ENCODE measurements around the gene WNK1. TPM values are rescaled to one million over a fixed set of nuclear protein-coding genes. Genes with fewer than 3 reads are reported as not detected.

WNK1 gene
- total RNA-seq, 1 donor from 2014 or later, result 215 TPM

- no peak overlapping the region for H3K27ac ChIP-seq
- intact Hi-C loops (cut with DNase I), result no loop called here
- H3K4me1 ChIP-seq, result no peaks in the 10 kb centered on the region
- H3K4me3 ChIP-seq, result no peak overlapping the region
- H3K9me3 ChIP-seq, result no peaks in the 10 kb centered on the region
- TF ChIP-seq, protein P1, sequence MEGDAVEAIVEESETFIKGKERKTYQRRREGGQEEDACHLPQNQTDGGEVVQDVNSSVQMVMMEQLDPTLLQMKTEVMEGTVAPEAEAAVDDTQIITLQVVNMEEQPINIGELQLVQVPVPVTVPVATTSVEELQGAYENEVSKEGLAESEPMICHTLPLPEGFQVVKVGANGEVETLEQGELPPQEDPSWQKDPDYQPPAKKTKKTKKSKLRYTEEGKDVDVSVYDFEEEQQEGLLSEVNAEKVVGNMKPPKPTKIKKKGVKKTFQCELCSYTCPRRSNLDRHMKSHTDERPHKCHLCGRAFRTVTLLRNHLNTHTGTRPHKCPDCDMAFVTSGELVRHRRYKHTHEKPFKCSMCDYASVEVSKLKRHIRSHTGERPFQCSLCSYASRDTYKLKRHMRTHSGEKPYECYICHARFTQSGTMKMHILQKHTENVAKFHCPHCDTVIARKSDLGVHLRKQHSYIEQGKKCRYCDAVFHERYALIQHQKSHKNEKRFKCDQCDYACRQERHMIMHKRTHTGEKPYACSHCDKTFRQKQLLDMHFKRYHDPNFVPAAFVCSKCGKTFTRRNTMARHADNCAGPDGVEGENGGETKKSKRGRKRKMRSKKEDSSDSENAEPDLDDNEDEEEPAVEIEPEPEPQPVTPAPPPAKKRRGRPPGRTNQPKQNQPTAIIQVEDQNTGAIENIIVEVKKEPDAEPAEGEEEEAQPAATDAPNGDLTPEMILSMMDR (IDR thresholded peaks at IDR 0.05), result no peak
- H3K27me3 ChIP-seq, result no peaks in the 10 kb centered on the region
- no peaks in the 10 kb centered on the region for H3K36me3 ChIP-seq
- DNase-seq, result no peak
- no peak for ATAC-seq
These were observed 27.3 kb upstream of the WNK1 start for GRCh38 chr12:725076-725475.

- Histone ChIP-seq H3K4me1 (no peaks in the 10 kb centered on the region), H3K4me3 (no peak overlapping the region), H3K27me3 (no peaks in the 10 kb centered on the region), H3K36me3 (no peaks in the 10 kb centered on the region), H3K27ac (no peak overlapping the region), H3K9me3 (no peaks in the 10 kb centered on the region)
- no peak for DNase-seq
- TF ChIP-seq, protein P1 (IDR thresholded peaks at IDR 0.05), result no peak
- ATAC-seq, result peak; percentile 60
- intact Hi-C loops (cut with DNase I), result no loop called here
These were observed 25.9 kb upstream of the WNK1 start for GRCh38 chr12:726281-727140.

GRCh38 chr12:727321-727720 lies 25.1 kb upstream of the WNK1 start:
- ATAC-seq (no peak), DNase-seq (no peak)
- H3K4me3 ChIP-seq, result no peak overlapping the region
- no peaks in the 10 kb centered on the region for H3K9me3 ChIP-seq
- intact Hi-C loops (cut with DNase I), result no loop called here
- no peak overlapping the region for H3K27ac ChIP-seq
- TF ChIP-seq, protein P1 (IDR thresholded peaks at IDR 0.05), result no peak
- H3K4me1 ChIP-seq, result no peaks in the 10 kb centered on the region
- no peaks in the 10 kb centered on the region for H3K36me3 ChIP-seq
- no peaks in the 10 kb centered on the region for H3K27me3 ChIP-seq

DNA sequence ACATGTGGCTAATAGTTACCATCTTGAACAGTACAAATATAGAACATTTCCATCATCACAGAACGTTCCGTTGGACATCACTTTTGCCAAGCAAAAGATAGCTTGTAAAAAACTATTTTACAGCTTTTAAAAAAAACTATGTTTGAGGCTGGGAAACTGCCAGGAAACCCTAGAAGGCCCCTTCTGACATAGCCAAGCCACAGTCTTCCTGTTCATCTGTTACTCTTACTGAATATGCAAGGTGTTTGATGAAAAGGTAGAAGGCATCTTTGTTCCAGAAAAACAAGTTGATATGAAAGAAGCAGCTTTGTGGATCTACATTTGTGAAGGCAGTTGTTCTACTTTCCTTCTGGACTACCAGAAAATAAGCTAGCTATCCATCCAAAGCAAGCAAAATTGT lies 23.6 kb upstream of the WNK1 start:
- DNase-seq (no peak), ATAC-seq (no peak)
- TF ChIP-seq, protein P1 (IDR thresholded peaks at IDR 0.05), result no peak

DNA sequence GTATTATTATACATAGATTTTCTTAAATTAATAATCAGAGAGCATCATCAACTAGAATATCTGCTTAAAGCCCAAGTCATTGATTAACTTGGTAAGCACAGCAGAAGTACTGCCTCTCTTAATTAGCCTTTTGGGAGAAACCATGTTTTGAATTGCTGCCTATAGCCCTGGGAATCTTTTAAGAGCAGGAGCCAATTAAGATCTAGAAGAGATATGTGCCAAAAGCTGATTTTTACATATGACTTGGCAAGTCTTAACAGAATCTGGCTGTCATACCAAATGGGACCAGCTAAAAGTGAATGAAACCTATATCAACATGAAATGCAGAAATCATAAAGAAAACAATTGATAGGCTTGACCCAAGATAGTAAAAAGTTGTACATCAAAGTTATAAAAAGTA lies 23.2 kb upstream of the WNK1 start:
- DNase-seq, result no peak
- Histone ChIP-seq H3K27ac (no peak overlapping the region), H3K9me3 (no peaks in the 10 kb centered on the region), H3K4me3 (no peak overlapping the region), H3K4me1 (no peaks in the 10 kb centered on the region), H3K36me3 (no peaks in the 10 kb centered on the region), H3K27me3 (no peaks in the 10 kb centered on the region)
- intact Hi-C loops (cut with DNase I), result no loop called here
- no peak for ATAC-seq
- TF ChIP-seq, protein P1 (IDR thresholded peaks at IDR 0.05), result no peak

More for the DNA sequence above, 23.6 kb upstream of the WNK1 start:
- intact Hi-C loops (cut with DNase I), result no loop called here
- Histone ChIP-seq H3K4me3 (no peak overlapping the region), H3K9me3 (no peaks in the 10 kb centered on the region), H3K4me1 (no peaks in the 10 kb centered on the region), H3K27ac (no peak overlapping the region), H3K27me3 (no peaks in the 10 kb centered on the region), H3K36me3 (no peaks in the 10 kb centered on the region)

All from upper lobe of right lung (tissue), 1 donor.